ENCODE measurements around the gene SLC6A11. TPM values are rescaled to one million over a fixed set of nuclear protein-coding genes. Genes with fewer than 3 reads are reported as not detected.

The SLC6A11 gene
- total RNA-seq, 4 donors from 2014 or later = 0.21 to 1.4 TPM; not detected in 2

DNA sequence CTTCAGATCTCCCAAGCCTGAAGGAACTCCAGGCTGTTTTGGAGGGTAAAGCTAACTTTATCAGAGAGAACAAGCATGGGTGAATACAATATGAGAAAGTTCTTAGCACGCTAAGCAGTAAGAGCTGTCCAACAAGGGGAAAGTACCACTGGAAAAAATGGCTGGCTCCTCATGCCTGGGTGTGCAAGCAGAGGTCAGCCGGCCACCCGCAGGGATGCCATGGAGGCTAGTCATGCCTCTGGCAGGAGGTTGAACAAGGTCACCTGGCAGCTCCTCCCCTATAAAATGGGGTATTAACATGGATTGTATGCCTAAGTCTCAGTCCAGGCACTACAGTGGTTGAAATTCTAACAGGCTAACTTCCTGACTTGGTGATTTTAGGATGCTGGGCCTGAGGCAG lies 101.1 kb downstream of the SLC6A11 start:
- TF ChIP-seq, protein P1, sequence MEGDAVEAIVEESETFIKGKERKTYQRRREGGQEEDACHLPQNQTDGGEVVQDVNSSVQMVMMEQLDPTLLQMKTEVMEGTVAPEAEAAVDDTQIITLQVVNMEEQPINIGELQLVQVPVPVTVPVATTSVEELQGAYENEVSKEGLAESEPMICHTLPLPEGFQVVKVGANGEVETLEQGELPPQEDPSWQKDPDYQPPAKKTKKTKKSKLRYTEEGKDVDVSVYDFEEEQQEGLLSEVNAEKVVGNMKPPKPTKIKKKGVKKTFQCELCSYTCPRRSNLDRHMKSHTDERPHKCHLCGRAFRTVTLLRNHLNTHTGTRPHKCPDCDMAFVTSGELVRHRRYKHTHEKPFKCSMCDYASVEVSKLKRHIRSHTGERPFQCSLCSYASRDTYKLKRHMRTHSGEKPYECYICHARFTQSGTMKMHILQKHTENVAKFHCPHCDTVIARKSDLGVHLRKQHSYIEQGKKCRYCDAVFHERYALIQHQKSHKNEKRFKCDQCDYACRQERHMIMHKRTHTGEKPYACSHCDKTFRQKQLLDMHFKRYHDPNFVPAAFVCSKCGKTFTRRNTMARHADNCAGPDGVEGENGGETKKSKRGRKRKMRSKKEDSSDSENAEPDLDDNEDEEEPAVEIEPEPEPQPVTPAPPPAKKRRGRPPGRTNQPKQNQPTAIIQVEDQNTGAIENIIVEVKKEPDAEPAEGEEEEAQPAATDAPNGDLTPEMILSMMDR (IDR thresholded peaks at IDR 0.05) = no peak
- no peak for TF ChIP-seq POLR2A (IDR thresholded peaks at IDR 0.05)

DNA sequence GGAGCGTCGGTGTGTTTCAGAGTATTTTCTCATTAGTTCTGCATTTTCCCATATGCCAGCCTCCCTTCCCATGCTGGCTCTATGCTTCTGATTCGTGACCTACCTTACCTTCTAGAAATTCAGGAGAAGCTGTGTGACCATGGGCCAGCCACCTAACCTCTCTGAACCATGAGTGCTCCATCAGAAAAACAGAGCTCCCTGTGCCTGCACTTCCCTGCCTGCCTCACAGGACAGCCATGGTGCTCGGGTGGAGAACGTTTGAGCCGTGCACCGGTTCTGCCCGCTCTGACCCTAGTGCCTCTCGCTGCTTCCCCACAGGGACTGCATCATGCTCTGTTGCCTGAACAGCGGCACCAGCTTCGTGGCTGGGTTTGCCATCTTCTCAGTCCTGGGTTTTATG lies 102.0 kb downstream of the SLC6A11 start:
- no peak for DNase-seq
- TF ChIP-seq, protein P1 (IDR thresholded peaks at IDR 0.05) = no peak
- Histone ChIP-seq H3K9me3 (no peaks in the 10 kb centered on the region), H3K36me3 (no peaks in the 10 kb centered on the region), H3K27ac (no peak overlapping the region), H3K4me3 (no peak overlapping the region), H3K27me3 (no peaks in the 10 kb centered on the region), H3K4me1 (no peaks in the 10 kb centered on the region)
- intact Hi-C loops (cut with DNase I; ENCODE audit: low total_unique reads) = no loop called here

More for the DNA sequence above, 101.1 kb downstream of the SLC6A11 start:
- Histone ChIP-seq H3K36me3 (no peaks in the 10 kb centered on the region), H3K27ac (no peak overlapping the region), H3K4me1 (no peaks in the 10 kb centered on the region), H3K9me3 (no peaks in the 10 kb centered on the region), H3K27me3 (no peaks in the 10 kb centered on the region), H3K4me3 (no peak overlapping the region)
- intact Hi-C loops (cut with DNase I; ENCODE audit: low total_unique reads) = no loop called here
- DNase-seq = no peak

DNA sequence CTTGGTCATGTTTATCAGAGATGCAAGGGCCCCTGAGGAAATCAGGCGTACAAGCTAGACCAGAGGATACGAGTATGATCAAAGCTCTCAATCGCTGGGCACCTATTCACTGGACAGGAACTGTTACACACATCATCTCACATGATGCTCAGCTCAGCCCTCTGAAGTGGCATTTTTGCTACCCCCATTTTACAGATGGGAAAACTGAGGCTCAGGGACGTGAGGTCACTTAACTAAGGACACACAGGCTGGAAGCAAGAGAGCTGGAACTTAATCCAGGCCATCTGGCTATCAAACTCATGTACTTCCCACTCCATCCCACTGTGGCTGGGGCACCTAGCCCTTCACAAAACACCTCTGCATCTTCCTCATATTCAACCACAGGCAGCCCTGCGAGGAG lies 103.6 kb downstream of the SLC6A11 start:
- Histone ChIP-seq H3K4me1 (no peaks in the 10 kb centered on the region), H3K9me3 (no peaks in the 10 kb centered on the region), H3K4me3 (no peak overlapping the region), H3K36me3 (no peaks in the 10 kb centered on the region), H3K27ac (no peak overlapping the region), H3K27me3 (no peaks in the 10 kb centered on the region)
- intact Hi-C loops (cut with DNase I; ENCODE audit: low total_unique reads) = no loop called here
- no peak for DNase-seq
- TF ChIP-seq, protein P1 (IDR thresholded peaks at IDR 0.05) = no peak
- no peak for TF ChIP-seq POLR2A (IDR thresholded peaks at IDR 0.05)

DNA sequence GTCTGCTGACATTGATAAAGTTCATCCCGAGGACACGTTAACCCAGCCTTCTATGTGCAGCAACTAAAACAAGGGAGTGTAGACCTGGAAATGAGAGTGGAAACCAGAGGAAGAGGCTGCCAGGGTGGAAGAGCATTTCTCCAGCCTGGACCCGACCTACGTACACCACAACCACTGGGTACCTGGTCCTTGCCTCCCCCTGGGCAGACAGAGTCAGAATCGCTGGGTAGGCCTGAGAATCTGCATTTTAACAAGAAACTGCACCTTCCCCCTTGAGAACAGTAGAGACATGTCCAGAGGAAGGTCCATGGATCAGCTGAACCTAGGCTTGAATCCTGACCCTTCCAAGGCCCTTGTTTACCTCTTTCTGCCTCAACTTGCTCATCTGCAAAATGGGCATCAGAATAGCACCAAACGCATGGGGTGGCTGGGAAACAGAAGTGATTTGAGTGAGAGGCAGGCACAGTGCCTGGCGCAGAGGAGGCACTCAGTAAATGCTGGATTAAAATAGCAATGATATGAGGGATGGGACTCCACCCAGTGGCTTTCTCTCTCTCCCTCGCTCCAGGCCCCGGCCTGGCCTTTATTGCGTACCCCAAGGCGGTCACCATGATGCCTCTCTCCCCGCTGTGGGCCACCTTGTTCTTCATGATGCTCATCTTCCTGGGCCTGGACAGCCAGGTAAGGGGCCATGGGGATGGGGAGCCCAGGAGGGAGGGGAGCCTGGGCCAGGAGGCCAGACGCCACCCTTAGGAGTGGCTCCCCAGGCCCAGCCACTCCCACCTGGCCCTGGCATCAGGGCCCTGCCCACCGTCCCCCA lies 109.6 kb downstream of the SLC6A11 start:
- intact Hi-C loops (cut with DNase I; ENCODE audit: low total_unique reads) = no loop called here
- no peaks in the 10 kb centered on the region for H3K4me1 ChIP-seq
- no peaks in the 10 kb centered on the region for H3K9me3 ChIP-seq
- no peaks in the 10 kb centered on the region for H3K36me3 ChIP-seq
- H3K4me3 ChIP-seq = no peak overlapping the region
- no peaks in the 10 kb centered on the region for H3K27me3 ChIP-seq
- H3K27ac ChIP-seq = no peak overlapping the region
- DNase-seq = no peak
- TF ChIP-seq POLR2A (IDR thresholded peaks at IDR 0.05) = no peak
- TF ChIP-seq, protein P1 (IDR thresholded peaks at IDR 0.05) = no peak

DNA sequence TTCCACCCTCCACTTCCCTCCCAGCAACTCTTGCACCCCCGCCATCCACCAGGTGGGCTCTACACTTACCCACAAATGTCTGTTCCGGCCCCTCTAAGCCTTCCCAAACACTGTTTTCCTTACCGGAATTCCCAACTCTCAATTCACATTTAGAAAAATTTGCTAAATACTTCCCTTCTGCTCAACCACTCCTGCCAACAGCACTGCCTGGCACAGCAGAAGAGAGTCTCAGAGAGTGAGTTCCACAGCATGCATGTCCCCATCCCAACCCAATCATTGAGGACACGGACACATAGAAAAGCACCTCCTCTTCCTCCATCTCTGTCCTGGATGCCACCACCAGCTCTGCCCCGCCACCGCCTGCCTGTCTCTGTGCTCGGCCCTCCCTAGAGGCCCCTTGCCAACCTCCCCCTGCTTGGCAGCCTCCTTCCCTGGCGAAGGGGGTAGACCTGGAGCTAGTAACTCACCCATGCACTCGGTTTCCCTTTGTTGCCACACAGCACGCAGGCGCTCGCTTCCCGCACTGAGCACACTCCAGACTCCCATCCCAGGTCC lies 110.3 kb downstream of the SLC6A11 start:
- DNase-seq = no peak
- Histone ChIP-seq H3K9me3 (no peaks in the 10 kb centered on the region), H3K27me3 (no peaks in the 10 kb centered on the region), H3K36me3 (no peaks in the 10 kb centered on the region), H3K27ac (no peak overlapping the region), H3K4me1 (no peaks in the 10 kb centered on the region), H3K4me3 (no peak overlapping the region)
- intact Hi-C loops (cut with DNase I; ENCODE audit: low total_unique reads) = no loop called here
- no peak for TF ChIP-seq POLR2A (IDR thresholded peaks at IDR 0.05)
- TF ChIP-seq, protein P1 (IDR thresholded peaks at IDR 0.05) = no peak

All from uterus (tissue), 4 donors.